DND-41 (cell line): Measurements from ENCODE around the gene LTN1.

Experiments used
- CTCF ChIP-seq: IDR thresholded peaks from 2 replicates; pipeline ENCODE4 v1.5.1; 2012; ENCODE audit warnings: borderline replicate concordance, low read length, moderate library complexity, mild to moderate bottlenecking; ENCODE audit not compliant: poor library complexity, severe bottlenecking; ENCODE audit errors: extremely low read depth
- EZH2 ChIP-seq: IDR thresholded peaks from 3 replicates; pipeline ENCODE4 v1.6.1; 2012; ENCODE audit warnings: borderline replicate concordance, low read depth, mild to moderate bottlenecking, moderate library complexity, low read length, inconsistent platforms; ENCODE audit not compliant: severe bottlenecking

GRCh38 chr21:28949318-28949717 is 43.4 kb downstream of the LTN1 start:
- TF ChIP-seq CTCF (no peak), EZH2 (no peak)
